Right lung (tissue), 5 donors: ENCODE measurements around the gene SFT2D3. TPM values are rescaled to one million over a fixed set of nuclear protein-coding genes. Genes with fewer than 3 reads are reported as not detected.
"Not testable (repeated sequence)": the region's sequence is repeated elsewhere in the genome, so short reads cannot be mapped to it uniquely, and the experiment has no call there.

Experiments used
- DNase-seq, 2 donors: peaks; one replicate each; pipeline ENCODE4 v3.0.0-alpha.2; 2013
- polyA plus RNA-seq, 5 donors: library from polyadenylated mRNA; unstranded; fragments of 120-200 nt; gene quantifications; one replicate each; pipeline versions ENCODE4 v1.2.1 to v1.2.3, GENCODE V29; 2013; ENCODE audit warnings: inconsistent platforms in 1 of 5, low replicate concordance in 1 of 5; ENCODE audit not compliant: insufficient read length in 5 of 5, insufficient read depth in 1 of 5

The SFT2D3 gene
- polyA plus RNA-seq, 5 donors = 1.6 TPM; not detected in 4

DNA sequence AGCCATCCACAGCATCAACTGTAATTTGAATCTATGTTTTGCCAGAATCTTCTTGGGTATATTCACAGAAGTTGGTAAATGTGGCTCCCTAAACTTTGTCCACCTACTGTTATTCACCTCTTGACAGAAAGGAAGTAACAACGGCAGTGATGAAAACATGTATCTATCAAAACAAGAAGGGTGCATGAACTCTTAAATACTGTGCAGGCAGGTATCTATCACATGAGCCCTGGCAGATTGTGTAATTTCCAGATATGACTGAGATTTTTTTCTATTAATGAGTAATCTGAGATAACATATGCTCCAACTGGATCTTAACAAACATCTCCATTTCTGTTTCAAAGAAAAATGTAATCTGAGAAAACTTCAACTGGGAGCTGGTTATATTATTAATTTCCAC is 36.6 kb downstream of the SFT2D3 start:
- no peak for DNase-seq

GRCh38 chr2:127739800-127740199 is 38.5 kb downstream of the SFT2D3 start:
- DNase-seq = no peak

- no peak for DNase-seq
Measured at GRCh38 chr2:127740665-127741288, 39.5 kb downstream of the SFT2D3 start.

- no peak for DNase-seq
Measured at GRCh38 chr2:127743477-127744026, 42.3 kb downstream of the SFT2D3 start.

DNA sequence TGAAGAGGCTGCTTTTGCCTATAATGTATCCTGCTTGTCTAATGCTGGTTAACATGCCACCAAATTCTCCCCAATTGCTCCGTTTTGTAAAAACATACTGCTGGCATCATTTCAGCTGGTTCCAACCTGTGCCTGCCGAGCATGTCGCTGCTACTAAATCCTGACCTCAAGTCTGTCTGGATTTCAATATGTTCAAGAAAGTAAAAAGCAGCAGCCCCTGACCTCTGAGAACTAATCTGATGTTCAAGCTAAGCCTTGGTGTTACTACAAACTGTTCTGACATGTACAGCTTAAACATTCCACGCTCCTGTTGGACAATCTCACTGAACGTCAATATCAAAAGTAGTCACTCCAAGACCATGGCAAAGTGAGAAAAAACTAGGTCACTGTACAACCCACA is 46.3 kb downstream of the SFT2D3 start:
- no peak for DNase-seq

DNA sequence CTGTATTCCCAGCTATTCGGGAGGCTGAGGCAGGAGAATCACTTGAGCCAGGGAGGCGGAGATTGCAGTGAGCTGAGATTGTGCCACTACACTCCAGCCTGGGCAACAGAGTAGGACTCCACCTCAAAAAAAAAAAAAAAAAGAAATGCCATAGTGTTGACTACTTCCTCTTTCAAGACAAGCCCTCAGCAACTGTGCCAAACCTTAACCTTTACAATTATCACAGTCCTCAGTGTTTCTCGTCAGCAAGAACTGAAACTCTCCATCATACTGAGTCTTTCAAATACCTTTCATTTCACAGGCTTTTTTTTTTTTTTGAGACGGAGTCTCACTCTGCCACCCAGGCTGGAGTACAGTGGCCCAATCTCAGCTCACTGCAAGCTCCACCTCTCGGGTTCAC is 48.2 kb downstream of the SFT2D3 start:
- not testable (repeated sequence) for DNase-seq

DNA sequence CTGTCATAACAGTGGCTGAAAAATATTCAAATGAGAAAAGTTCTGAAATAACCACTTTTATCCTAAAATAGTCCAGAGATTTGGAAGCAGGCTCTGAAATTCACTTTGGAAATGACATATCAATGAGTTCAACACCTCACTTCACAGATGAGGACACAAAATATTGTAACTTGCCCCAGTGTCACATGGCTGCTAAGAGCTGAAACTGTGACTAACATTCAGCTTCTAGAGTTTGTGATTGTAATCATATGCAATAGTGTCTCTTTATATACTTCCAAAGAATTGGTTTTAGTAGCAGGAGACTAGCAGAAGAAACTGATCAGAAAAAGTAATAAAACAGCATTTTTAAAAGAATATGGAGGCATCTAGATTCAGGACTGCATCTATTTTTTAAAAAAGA is 52.1 kb downstream of the SFT2D3 start:
- DNase-seq = no peak

DNA sequence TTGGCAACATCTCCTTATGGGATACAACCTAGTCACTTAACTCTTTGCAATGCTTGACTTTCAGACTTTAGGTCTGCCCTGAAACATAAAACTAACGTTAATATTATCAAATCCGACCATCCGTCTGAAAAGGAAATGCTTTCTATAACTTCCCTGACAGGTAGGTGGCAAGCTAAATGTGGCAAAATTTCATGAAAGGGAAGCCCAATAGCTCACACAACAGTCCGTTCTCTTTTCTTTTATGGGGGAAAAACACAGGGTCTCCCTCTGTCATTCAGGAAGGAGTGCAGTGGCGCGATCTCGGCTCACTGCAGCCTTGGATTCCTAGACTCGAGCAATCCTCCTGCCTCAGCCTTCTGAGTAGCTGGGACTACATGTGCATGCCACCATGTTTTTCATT is 52.9 kb downstream of the SFT2D3 start:
- DNase-seq = no peak

Other genes with a start within 250 kb of the SFT2D3 start
- gene IWS1, start 175.0 kb upstream of the SFT2D3 start, polyA plus RNA-seq = 10 to 100 TPM; 52.0 to 73.5 (median 66.0) TPM
- gene MYO7B, start 165.8 kb upstream of the SFT2D3 start, polyA plus RNA-seq = 1 to 10 TPM in 2 of 5 donors, under 1 TPM in 3; 0.51 to 1.2 (median 0.70) TPM
- 1 to 10 TPM in 3 of 5 donors, under 1 TPM in 2; 0.74 to 3.3 (median 1.3) TPM for gene GPR17, start 55.3 kb upstream of the SFT2D3 start, polyA plus RNA-seq
- gene LIMS2, start 26.0 kb upstream of the SFT2D3 start, polyA plus RNA-seq = 10 to 100 TPM; 19.1 to 36.9 (median 25.1) TPM
- 10 to 100 TPM; 42.1 to 61.9 (median 54.5) TPM for gene WDR33, start 109.7 kb downstream of the SFT2D3 start, polyA plus RNA-seq
- gene POLR2D, start 156.7 kb downstream of the SFT2D3 start, polyA plus RNA-seq = 10 to 100 TPM; 32.5 to 38.0 (median 35.3) TPM
- gene AMMECR1L, start 184.5 kb downstream of the SFT2D3 start, polyA plus RNA-seq = 10 to 100 TPM; 20.9 to 25.2 (median 23.5) TPM